ENCODE measurements around the gene SUSD2.

GRCh38 chr22:24233816-24234215, 52.5 kb downstream of the SUSD2 start:
- TF ChIP-seq, protein P1, sequence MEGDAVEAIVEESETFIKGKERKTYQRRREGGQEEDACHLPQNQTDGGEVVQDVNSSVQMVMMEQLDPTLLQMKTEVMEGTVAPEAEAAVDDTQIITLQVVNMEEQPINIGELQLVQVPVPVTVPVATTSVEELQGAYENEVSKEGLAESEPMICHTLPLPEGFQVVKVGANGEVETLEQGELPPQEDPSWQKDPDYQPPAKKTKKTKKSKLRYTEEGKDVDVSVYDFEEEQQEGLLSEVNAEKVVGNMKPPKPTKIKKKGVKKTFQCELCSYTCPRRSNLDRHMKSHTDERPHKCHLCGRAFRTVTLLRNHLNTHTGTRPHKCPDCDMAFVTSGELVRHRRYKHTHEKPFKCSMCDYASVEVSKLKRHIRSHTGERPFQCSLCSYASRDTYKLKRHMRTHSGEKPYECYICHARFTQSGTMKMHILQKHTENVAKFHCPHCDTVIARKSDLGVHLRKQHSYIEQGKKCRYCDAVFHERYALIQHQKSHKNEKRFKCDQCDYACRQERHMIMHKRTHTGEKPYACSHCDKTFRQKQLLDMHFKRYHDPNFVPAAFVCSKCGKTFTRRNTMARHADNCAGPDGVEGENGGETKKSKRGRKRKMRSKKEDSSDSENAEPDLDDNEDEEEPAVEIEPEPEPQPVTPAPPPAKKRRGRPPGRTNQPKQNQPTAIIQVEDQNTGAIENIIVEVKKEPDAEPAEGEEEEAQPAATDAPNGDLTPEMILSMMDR (IDR thresholded peaks at IDR 0.05) = no peak
- no peak for TF ChIP-seq POLR2A (IDR thresholded peaks at IDR 0.05)
